HG02938 (cell line): Measurements from ENCODE around the gene HS3ST6.
"Not testable (repeated sequence)": the region's sequence is repeated elsewhere in the genome, so short reads cannot be mapped to it uniquely, and the experiment has no call there.

Source experiments
- ATAC-seq: cut with Tn5 transposase; IDR thresholded peaks from one replicate; pipeline ENCODE4 v1.9.1; 2021; ENCODE audit warnings: mild to moderate bottlenecking, moderate library complexity; ENCODE audit not compliant: unreplicated experiment

Gene HS3ST6

GRCh38 chr16:1909561-1910231, 8.5 kb downstream of the HS3ST6 start:
- no peak for ATAC-seq

DNA sequence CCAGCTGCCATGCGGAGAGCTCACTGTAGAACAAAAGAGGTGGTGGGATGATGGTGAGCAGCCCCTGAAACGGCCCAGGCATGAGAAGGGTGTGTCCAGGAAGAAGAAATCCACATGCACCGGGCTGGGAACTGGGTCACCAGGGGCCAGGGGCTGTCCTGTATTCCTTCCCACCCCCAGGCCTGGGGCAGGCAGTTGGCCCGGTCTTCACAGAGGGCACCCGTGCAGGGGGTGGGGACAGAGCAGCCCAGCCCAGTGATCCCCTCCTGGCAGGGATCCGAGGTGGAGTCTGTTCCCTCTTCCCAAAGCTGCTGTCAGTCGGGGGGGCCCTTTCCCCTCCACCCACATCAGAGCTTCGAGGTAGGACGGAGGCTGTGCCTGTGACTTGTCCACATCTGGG, 9.2 kb downstream of the HS3ST6 start:
- ATAC-seq, result no peak

GRCh38 chr16:1908184-1908583, 10.0 kb downstream of the HS3ST6 start:
- no peak for ATAC-seq

DNA sequence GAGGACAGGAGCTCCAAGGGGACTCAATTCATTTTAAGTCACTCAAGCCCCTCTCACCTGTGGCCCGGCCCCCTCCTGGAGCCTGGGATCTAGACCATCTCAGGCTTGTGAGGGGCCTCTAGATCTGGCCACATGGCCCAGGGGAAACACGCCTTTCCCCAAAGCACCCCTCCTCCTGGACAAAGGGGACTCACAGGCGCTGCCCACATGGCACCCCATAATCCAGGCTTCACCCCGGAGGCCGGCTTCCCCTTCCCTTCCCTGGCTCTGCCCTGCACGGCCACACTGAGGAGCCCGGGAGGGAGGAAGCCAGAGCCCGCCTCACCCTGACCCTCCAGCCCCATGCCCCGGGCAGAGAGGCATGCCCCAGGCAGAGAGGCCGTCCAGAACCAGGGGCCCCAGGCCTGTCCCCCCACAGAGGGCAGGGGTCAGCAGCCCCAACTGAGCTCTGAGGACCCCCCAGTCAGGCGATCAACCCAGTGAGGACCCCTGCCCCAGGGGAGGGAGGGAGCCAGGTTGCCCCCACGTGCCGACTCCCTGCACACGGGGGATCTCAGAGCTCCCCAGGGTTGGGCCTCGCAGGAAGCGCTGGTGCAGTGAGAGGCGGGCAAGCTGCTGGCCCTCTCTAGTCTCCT, 10.9 kb downstream of the HS3ST6 start:
- ATAC-seq, result no peak

DNA sequence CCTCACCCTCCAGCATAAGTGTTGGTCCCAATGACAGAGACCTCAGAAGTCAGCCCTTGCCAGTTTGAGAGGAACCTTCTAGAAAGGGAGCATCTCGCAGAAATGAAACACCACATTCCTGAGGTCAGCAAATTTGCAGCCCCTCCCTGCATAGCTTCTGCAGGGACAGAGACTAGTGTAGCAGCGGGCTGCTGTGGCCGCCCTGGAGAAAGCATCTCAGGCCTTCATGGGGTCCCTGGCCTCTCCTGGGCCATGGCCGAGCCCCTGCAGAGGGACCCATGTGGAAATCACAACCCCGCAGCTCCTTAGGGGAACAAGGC, 11.4 kb downstream of the HS3ST6 start:
- ATAC-seq, result no peak

DNA sequence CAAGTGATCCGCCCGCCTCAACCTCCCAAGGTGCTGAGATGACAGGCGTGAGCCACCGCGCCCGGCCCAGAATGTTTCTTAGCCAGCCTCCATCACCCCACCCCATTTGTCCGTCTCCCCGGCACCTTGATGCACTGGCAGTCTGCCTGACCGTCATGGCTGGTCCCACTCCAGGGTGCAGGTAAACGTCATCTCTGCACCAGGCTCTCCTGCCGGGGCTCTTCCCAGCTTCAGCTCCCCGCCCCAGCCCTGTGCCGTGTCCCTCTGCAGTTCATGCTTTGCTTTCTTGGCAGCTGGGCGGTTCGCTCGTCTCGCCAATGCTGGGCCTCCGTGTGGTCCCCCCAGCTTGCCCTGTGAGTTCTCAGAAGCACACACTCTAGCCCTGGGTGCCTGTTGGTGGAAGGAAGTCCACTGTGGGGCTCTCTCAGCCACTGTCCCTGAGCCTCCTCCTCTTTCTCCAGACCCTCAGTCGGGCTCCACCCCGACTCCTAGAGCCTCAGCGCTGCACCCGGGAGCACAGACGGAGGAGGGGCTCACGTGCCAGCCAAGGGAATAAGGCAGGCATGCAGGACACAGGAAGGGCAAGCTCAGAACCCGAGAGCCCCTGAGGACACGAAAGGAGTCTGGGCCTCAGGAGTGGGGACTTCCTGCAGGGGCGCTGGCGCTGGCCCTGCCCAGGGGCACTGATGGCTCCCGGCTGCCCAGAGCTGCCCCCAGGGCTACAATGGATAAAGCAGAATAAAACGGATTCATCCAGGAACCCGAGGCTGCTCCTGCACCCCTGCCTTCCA, 12.0 kb downstream of the HS3ST6 start:
- ATAC-seq, result no peak

DNA sequence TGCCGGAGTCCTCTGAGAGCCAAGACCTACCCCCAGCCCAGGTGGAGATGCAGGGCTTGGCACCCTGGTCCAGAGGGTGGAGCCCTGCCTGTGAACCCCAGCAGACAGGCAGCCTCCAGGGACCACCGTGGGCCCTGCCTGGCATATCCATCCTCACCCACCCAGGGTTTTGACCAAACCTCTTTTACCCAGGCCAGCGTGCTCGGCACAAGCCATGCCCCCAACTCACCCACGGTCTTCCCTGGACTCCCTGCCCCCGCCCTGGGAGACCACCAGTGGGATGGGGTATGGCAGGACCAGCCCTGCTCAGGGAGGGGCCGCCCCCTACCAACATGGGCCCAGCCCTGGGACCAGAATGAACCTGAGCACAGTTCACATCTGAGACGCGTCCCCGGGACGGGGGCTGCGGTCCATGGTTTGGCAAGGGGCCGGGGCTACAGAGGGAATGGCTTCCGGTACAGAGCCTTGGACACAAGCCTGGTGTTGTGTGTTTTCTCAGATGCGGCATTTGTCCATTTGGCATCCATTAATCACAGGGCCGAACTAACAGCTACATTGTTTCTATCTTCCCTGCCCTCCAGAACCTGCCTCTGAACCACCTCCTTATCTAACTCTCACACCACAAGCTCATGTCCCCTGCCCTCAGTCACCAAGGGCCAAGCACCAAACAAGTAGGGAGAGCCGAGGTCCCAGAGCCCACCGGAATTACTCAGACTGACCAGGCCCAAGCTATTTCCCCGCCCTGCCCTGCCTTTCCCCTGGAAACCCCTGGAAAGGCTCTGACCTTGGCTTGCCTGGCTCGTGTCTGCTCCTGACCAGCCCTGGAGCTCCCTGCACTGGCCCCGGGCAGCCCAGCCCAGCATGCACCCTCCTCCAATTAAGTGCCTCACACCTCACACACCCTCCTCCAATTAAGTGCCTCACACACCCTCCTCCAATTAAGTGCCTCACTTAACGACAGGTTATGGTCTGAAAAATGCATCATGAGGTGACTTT, 14.1 kb downstream of the HS3ST6 start:
- no peak for ATAC-seq

DNA sequence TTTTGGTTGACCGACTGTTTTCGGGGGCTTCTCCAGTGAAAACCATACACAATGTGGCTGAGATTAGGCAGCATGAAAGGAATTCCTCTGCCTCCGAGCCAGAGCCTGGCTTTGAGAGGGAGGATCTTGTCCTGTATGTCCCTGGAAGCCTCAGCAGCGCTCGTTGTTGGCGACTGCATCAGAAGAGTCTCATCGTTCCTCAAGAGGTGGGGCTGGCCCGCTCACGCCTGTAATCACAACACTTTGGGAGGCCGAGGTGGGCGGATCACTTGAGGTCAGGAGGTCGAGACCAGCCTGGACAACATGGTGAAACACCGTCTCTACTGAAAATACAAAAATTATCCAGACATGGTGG, 15.0 kb downstream of the HS3ST6 start:
- no peak for ATAC-seq

DNA sequence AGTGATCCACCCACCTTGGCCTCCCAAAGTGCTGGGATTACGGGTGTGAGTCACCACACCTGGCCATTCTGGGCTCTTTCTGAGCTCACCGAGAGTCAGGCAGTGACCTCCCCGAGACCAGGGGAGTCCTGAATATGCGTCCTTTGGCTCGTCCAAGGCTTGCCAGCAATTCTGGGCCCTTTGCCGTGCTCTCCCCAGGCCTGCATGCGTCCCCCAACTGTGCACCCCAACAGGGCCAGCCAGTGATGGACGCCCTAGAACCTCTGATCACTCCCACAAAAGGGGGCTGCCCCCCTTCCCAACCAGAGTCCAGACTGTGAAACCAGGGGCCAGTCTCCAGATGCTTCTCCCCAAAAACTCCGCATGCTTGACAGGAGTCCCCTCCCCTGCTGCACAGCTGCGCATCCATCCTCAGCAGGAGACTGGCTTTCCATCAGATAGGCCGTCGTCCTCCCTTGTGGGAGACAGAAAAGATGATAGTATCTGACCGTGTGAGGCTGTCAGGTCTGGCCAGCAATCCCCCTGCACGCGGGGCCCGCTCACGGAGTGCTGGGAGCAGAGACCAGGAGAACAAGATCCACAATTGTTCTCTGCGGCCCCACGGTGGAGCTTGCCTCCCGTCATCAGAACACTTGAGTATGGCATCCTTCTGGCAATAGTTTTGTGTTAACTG, 15.5 kb downstream of the HS3ST6 start:
- no peak for ATAC-seq

- ATAC-seq, result no peak
Observed at GRCh38 chr16:1900452-1900774, 17.8 kb downstream of the HS3ST6 start.

DNA sequence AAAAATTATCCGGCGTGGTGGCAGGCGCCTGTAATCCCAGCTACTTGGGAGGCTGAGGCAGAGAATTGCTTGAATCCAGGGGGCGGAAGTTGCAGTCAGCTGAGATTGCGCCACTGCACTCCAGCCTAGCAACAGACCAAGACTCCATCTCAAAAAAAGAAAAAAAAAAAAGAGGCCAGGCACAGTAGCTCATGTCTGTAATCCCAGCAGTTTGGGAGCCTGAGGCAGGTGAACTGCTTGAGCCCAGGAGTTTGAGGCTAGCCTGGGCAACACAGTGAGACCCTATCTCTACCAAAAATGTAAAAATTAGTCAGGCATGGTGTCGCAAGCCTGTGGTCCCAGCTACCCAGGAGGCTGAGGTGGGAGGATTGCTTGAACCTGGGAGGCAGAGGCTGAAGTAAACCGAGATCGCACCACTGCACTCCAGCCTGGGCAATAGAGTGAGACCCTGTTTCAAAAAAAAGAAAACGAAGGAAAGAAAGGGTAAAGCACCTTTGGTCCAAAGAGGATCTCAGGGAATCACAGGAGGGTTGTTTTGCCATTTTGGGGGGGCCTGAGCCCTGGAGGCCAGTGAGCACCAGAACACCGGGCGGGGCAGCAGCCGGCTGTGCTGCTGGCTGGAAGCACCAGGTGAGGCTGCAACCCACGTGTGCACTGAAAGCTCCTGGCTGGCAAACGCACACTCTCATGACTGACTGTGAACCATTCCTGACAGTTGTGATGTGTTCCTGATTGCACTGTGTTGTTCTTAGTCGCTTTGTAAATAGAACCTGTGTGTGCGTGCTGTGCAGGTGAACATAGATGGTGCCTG, 18.4 kb downstream of the HS3ST6 start:
- no peak for ATAC-seq

DNA sequence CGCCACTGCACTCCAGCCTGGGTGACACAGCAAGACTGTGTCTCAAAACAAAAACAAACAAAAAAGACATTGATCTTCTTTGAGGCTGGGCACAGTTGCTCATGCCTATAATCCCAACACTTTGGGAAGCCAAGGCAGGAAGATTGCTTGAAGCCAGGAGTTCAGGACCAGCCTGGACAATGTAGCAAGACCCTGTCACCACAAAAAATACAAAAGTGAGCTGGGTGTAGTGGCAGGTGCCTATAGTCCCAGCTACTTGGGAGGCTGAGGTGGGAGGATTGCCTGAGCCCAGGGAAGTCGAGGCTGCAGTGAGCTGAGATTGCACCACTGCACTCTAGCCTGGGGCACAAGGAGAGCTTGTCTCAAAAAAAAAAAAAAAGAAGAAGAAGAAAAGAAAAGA, 20.5 kb downstream of the HS3ST6 start:
- not testable (repeated sequence) for ATAC-seq

DNA sequence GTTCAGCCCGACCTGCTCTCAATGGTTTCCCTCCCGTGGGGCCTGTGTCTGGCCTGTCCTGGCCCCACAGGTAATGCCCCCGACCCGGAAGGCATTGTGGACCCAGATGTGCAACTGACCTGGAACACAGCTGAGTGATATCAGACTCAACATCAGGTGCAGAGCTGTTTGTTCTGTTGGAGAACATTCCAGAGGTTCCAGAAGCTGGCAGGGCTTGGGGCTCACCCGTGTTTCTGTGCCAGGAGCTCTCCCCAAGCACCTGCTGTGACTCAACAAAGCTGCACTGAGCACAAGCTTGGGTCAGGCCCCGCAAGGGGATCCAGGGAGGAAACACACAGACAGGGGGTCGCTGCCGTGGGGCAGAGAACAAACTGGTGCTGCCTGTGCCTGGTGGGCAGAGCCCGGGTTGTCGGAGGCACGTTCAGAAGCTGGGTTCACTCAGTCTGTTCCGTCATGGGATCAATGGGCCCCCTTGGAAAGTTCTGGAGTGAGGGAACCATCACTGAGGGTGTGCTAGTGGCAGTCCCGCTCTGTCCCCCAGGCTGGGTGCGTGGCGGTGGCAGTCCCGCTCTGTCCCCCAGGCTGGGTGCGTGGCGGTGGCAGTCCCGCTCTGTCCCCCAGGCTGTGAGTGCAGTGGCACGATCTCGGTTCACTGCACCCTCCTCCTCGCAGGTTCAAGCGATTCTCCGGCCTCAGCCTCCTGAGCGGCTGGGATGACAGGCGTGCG, 22.1 kb downstream of the HS3ST6 start:
- no peak for ATAC-seq

- no peak for ATAC-seq
Observed at GRCh38 chr16:1895068-1895467, 23.1 kb downstream of the HS3ST6 start.

- no peak for ATAC-seq
Observed at GRCh38 chr16:1890708-1891050, 27.5 kb downstream of the HS3ST6 start.

DNA sequence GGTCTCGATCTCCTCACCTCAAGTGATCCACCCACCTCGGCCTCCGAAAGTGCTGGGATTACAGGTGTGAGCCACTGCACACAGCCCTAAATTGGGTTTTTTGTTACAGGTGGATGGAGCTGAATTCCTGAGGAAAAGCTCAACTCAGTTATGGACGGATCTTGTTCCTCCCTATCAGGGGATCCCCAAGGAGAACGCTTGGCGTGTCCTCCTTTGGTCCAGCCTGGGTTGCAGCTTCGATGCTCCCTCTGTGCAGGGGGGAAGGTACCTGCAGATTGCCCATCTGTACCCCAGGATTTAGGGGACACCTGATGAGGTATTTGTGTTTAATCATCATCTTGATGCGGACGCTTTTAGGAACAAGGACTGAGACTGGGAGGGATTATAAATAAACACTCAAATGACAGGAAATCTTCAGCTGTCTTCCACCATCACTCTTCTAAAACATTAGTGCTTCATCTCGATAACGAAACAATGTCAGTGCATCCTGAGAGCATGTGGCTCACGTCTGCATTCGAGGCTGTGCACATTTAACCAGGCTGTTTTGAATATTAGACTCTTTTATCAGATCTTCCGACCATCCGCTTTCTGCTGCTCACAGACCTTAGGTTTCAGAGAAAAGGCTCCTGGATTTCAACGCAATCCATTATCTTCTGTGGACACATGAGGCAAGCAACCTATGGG, 28.0 kb downstream of the HS3ST6 start:
- no peak for ATAC-seq

DNA sequence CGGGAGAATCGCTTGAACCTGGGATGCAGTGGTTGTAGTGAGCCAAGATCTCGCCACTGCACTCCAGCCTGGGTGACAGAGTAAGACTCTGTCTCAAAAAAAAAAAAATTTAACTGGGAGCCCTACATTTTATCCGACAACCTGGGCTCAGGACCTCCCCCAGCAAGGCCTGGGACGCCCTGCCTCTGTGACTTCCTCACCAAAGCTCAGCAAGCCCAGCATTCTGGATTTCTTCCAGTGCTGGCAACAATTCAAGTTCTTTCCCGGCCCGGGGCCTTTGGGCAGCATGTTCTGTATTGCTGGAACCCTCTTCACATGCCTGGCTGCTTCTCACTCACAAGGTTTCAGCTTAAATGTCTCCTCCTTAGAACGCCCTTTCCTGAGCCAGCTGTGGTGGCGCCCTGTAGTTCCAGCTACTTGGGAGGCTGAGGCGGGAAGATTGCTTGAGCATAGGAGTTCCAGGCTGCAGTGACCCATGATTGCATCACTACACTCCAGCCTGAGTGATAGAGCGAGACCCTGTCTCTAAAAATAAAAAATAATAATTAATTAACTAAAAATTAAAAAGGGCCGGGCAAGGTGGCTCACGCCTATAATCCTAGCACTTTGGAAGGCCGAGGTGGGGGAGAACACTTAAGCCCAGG, 30.4 kb downstream of the HS3ST6 start:
- ATAC-seq, result no peak

DNA sequence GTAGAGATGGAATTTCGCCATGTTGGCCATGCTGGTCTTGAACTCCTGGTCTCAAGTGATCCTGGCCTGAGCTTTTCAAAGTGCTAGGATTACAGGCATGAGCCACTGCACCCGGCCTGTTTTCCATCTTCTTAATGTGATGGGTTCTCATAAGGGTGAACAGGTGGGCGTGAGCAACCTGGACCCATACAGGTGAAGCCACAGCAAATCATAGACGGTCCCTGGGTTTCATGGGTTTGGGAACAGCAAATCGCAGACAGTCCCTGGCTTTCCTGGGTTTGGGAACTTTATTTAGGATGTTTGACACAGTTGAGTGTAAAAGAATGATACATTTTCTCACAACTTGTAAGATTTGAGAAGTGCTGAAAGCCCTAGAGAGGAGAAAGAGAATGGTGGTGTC, 33.3 kb downstream of the HS3ST6 start:
- ATAC-seq, result no peak
